GM21423 (cell line): Measurements from ENCODE around the gene FADS2.

Experiments
- ATAC-seq: cut with Tn5 transposase; IDR thresholded peaks from one replicate; pipeline ENCODE4 v1.9.1; 2021; ENCODE audit warnings: mild to moderate bottlenecking, moderate library complexity; ENCODE audit not compliant: unreplicated experiment

The FADS2 gene

DNA sequence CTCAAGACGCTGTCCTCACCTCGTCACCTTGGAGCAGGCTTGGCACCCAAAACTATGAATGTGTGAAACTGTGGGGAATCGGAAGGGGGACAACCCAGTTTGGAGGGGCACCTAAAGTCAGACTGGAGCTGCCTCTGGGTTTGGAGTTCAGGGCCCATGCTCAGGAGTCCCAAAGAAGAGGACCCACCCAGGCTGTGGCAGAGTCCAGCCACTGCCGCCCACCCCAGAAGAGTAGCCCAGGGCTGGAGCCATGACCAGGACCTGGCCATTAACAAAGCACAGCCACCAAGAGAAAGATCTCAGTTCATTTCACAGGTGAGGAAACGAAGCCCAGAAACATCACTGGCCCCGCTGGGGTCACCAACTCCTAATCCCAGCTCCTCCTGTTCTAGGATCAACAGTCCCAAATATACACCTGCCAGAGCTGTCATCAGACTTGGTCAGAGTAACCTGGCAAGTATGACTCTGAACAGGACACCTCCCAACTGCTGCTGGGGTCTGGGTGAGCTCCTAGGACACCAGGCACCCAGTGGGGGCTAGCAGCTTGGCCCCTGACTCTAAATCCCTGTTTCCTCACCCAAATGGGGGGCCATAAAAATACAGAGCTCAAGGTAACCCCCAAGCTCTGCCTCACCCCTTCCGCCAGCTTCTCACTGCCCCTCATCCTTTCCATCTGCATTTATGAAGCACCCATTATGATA lies 86.5 kb downstream of the FADS2 start:
- ATAC-seq, result no peak

DNA sequence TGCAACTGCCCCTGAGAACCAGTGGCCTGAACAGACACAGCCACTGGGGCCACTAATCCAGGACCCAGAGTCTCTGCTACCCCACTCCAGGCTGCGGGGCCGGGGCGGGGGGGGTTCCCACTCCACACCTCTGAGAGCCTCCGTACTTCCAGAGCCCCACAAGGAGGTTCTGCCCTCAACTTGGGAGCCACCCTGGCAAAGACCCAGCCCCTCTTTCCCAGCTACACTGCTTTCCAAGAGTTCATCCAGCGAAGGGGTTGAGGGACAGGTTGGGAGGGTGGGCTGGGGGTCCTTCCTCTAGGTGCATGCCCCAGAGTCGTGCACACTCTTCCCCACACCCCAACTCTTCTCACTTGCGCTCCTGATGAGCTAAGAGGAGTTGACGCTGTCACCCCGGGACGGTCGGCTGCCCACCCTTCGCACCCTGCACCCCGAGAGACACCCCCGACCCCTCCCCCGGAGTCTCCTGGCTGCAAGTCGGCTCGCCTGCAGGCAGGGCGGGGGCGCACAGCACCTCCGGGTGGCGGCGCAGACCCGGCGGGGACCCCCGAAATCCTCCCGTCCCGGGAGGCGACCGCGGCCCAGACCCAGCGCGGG lies 88.7 kb downstream of the FADS2 start:
- ATAC-seq, result no peak
